B cell (primary cell): ENCODE data around the gene TMEM114. TPM values are rescaled to one million over a fixed set of nuclear protein-coding genes. Genes with fewer than 3 reads are reported as not detected.

Source experiments
- ATAC-seq: fragments of 200-7000 bp; cut with Tn5 transposase; one replicate; pipeline ENCODE4 v1.10.0; 2021; ENCODE audit warnings: low read depth, mild to moderate bottlenecking, moderate number of reproducible peaks, moderate library complexity
- CTCF ChIA-PET: fragments of 350-600 bp; sonication (Branson Sonifier 250); formaldehyde crosslinking; loops from one replicate; lab custom pipeline; 2021; ENCODE audit warnings: antibody characterized with exemption, inconsistent platforms; lab: Charles Lee
- POLR2A ChIA-PET: fragments of 350-600 bp; sonication (Branson Sonifier 250); formaldehyde crosslinking; loops from one replicate; lab custom pipeline; 2021; ENCODE audit warnings: antibody characterized with exemption; lab: Charles Lee
- DNase-seq: peaks from one replicate; pipeline ENCODE4 v3.0.0; 2013
- H2AFZ ChIP-seq: 2 replicates; pipeline ENCODE4 v1.6.1; 2012; ENCODE audit warnings: mild to moderate bottlenecking, low read depth, low read length; ENCODE audit not compliant: insufficient read depth, poor library complexity, severe bottlenecking
- H3K27ac ChIP-seq, 2 donors: 1 replicate in 1 of 2; 2 replicates in 1 of 2; pipeline ENCODE4 v1.5.1; 2012 to 2013; ENCODE audit warnings: low read length in 2 of 2, mild to moderate bottlenecking in 2 of 2, moderate library complexity in 1 of 2
- H3K27me3 ChIP-seq, 4 experiments: fragments of 200-600 bp in 1 of 4; sonication (generic) in 1 of 4; replicated peaks in 1 of 4; 1 replicate in 2 of 4; 2 replicates in 2 of 4; pipeline versions ENCODE4 v1.6.1 to v1.7.0; 2013 to 2016; ENCODE audit warnings: low read length in 3 of 4, mild to moderate bottlenecking in 2 of 4, mixed read lengths in 1 of 4, moderate library complexity in 1 of 4; ENCODE audit not compliant: insufficient read depth in 4 of 4, control insufficient read depth in 3 of 4; ENCODE audit errors: control extremely low read depth in 1 of 4
- H3K36me3 ChIP-seq, 2 experiments: replicated peaks in 1 of 2; 1 replicate in 1 of 2; 2 replicates in 1 of 2; pipeline versions ENCODE4 v1.6.1 to v1.7.1; 2013; ENCODE audit warnings: low read length in 1 of 2; ENCODE audit not compliant: insufficient read depth in 2 of 2, control insufficient read depth in 1 of 2; ENCODE audit errors: control extremely low read depth in 1 of 2, extremely low read depth in 1 of 2
- H3K4me1 ChIP-seq, 2 donors: fragments of 200-600 bp in 1 of 2; sonication (generic) in 1 of 2; 1 replicate in 1 of 2; 2 replicates in 1 of 2; pipeline versions ENCODE4 v1.5.1 to v1.6.1; 2013 to 2017; ENCODE audit warnings: low read length in 2 of 2; ENCODE audit not compliant: control insufficient read depth in 2 of 2, insufficient read depth in 2 of 2
- H3K4me2 ChIP-seq: replicated peaks from 2 replicates; pipeline ENCODE3; 2012; ENCODE audit warnings: mild to moderate bottlenecking, low read depth, low read length; ENCODE audit not compliant: poor library complexity, severe bottlenecking
- H3K4me3 ChIP-seq, 5 experiments: fragments of 200-600 bp in 1 of 5; sonication (generic) in 1 of 5; 1 replicate in 3 of 5; 2 replicates in 2 of 5; pipeline versions ENCODE4 v1.5.1 to v1.7.0; 2011 to 2016; ENCODE audit warnings: low read length in 4 of 5, mild to moderate bottlenecking in 4 of 5, low read depth in 2 of 5, control low read depth in 1 of 5, moderate library complexity in 1 of 5; ENCODE audit not compliant: insufficient read depth in 1 of 5; ENCODE audit errors: control extremely low read depth in 1 of 5, extremely low read depth in 1 of 5
- H3K79me2 ChIP-seq: fragments of 200-600 bp; sonication (generic); one replicate; pipeline ENCODE4 v1.6.0; 2016; ENCODE audit warnings: low read length; ENCODE audit not compliant: control insufficient read depth, insufficient read depth
- H3K9ac ChIP-seq: fragments of 200-600 bp; sonication (generic); 2 replicates; pipeline ENCODE4 v1.6.1; 2017; ENCODE audit warnings: mild to moderate bottlenecking, low read length, moderate library complexity
- H3K9me3 ChIP-seq, 3 donors: one replicate each; pipeline versions ENCODE4 v1.6.1 to v1.7.1; 2013; ENCODE audit warnings: low read length in 2 of 3; ENCODE audit not compliant: control insufficient read depth in 2 of 3, insufficient read depth in 1 of 3; ENCODE audit errors: control extremely low read depth in 1 of 3
- H4K20me1 ChIP-seq: 2 replicates; pipeline ENCODE4 v1.6.0; 2012; ENCODE audit warnings: mild to moderate bottlenecking, low read length; ENCODE audit not compliant: insufficient read depth, control insufficient read depth, poor library complexity, severe bottlenecking
- H3K27ac Mint-ChIP-seq: one replicate; pipeline ENCODE4 v1.8.0; 2021; ENCODE audit warnings: mixed read lengths
- H3K27me3 Mint-ChIP-seq: one replicate; pipeline ENCODE4 v1.8.0; 2021; ENCODE audit warnings: mixed read lengths
- H3K4me1 Mint-ChIP-seq: one replicate; pipeline ENCODE4 v1.8.0; 2021; ENCODE audit warnings: mixed read lengths
- H3K4me3 Mint-ChIP-seq: one replicate; pipeline ENCODE4 v1.8.0; 2021; ENCODE audit warnings: mixed read lengths
- H3K9me3 Mint-ChIP-seq: one replicate; pipeline ENCODE4 v1.8.0; 2022; ENCODE audit warnings: mixed read lengths; ENCODE audit not compliant: insufficient read depth
- CTCF ChIP-seq: fragments of 200-600 bp; IDR thresholded peaks from one replicate; pipeline ENCODE4 v1.8.0; 2022; ENCODE audit warnings: antibody characterized with exemption, mild to moderate bottlenecking
- EZH2 ChIP-seq: IDR thresholded peaks from 2 replicates; pipeline ENCODE4 v1.6.1; 2012; ENCODE audit warnings: borderline replicate concordance, low read depth, mild to moderate bottlenecking, moderate library complexity, low read length; ENCODE audit not compliant: insufficient read depth, poor library complexity, severe bottlenecking
- WGBS: methylation state at CpG from one replicate; pipeline ENCODE4 v1.1.5; 2013; ENCODE audit warnings: missing lambda C conversion rate; ENCODE audit not compliant: insufficient coverage; 5-methylcytosine and 5-hydroxymethylcytosine counted together
- intact Hi-C: fragments of 100-400 bp; cut with micrococcal nuclease; formaldehyde crosslinking; loops from one replicate; pipeline ENCODE4 v1.10.0; 2022
- polyA plus RNA-seq: library from polyadenylated mRNA; depleted of rRNA; stranded (reverse); fragments of >200 nt; gene quantifications from 2 replicates; pipeline ENCODE4 v1.2.3, GENCODE V29; 2012
- total RNA-seq, 2 donors: library from RNA; stranded (reverse); fragments of 120-200 nt in 1 of 2; gene quantifications; 1 replicate in 1 of 2; 2 replicates in 1 of 2; pipeline versions ENCODE4 v1.2.3 to v1.2.4, GENCODE V29; 2013 to 2022

TMEM114 gene
- total and polyA plus RNA-seq, 2 donors (not counting 1 experiment from before 2014, with no cell fraction given): not detected

DNA sequence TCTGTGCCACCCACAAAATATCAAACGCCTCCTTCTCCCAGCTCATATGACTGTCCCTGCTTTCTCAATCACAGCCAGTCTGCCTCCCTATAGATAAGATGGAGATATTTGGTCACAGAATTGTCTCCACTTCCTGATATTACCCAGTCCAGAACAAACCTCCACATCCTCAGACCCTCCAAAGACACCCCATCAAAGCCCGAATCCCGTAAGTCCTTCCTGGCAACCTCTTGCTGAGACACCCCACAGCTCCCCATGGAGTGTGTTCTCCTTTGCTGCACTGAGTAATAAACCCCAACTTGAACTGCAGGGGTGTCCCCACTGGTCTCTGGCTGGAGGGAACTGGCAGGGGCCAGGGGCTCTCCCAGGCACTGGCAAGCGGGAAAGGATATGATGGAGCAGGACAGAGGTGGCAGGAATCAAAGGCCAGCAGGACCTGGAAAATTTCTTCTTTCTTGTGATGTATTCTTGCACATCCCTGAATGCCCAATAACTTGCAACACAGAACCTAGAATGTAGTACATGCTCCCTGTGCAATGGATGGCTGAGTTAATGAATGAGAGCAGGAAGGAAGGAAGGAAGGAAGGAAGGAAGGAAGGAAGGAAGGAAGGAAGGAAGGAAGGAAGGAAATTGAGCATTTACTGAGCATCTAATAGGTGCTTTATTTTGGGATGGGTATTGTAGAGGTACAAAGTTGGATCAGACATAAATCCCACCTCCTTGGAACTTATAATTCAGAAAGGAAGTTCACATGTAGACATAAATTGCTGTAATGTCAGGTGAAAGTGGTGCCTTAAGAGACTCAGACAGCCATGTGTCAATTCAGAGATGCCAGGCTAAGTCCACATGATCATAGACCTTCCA, 13.9 kb downstream of the TMEM114 start:
- Histone ChIP-seq H3K4me3 (no peak overlapping the region), H3K9ac (no peak overlapping the region), H3K36me3 (no peaks in the 10 kb centered on the region), H3K27ac (no peak overlapping the region), H3K27me3 (peaks cover 0 to 14% (median 6%) of the 10 kb centered on the region in 4 experiments), H3K4me2 (no peak overlapping the region), H3K9me3 (no peaks in the 10 kb centered on the region), H2AFZ (no peak overlapping the region), H3K4me1 (no peaks in the 10 kb centered on the region), H3K79me2 (no peaks in the 10 kb centered on the region), H4K20me1 (no peaks in the 10 kb centered on the region)
- intact Hi-C loops: no loop called here
- Mint-ChIP-seq H3K9me3 (no peaks in the 10 kb centered on the region), H3K4me1 (no peaks in the 10 kb centered on the region), H3K4me3 (no peak overlapping the region), H3K27ac (no peak overlapping the region), H3K27me3 (peaks cover 25% of the 10 kb centered on the region)
- ChIA-PET POLR2A (no interaction called here), CTCF (no interaction called here)
- ATAC-seq (no peak), DNase-seq (no peak)
- TF ChIP-seq EZH2 (no peak), CTCF (no peak)
- WGBS: 95% methylated on average over 3 of the region's 4 CpGs

DNA sequence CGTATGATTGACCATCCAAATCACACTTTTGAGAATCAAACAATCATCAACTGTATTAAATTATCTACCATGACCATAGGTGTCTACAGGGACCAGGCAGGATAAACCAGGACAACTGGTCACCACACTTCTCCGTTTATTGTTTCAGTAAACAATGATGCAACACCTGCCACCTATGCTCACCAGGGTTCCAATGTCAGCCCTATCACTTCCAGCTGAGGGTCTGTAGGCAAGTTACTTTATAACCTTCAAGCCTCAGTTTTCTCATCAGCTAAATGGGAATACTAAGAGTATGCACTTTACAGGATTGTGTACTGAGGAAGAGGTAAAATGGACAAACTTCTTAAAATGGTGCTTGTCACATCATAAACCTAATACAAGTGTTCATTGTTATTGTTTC, 14.9 kb downstream of the TMEM114 start:
- Mint-ChIP-seq H3K4me3 (no peak overlapping the region), H3K27ac (no peak overlapping the region), H3K4me1 (no peaks in the 10 kb centered on the region), H3K27me3 (peaks cover 28% of the 10 kb centered on the region), H3K9me3 (no peaks in the 10 kb centered on the region)
- Histone ChIP-seq H4K20me1 (no peaks in the 10 kb centered on the region), H3K9me3 (no peaks in the 10 kb centered on the region), H3K4me2 (no peak overlapping the region), H3K36me3 (no peaks in the 10 kb centered on the region), H3K4me3 (no peak overlapping the region), H3K27ac (no peak overlapping the region), H3K4me1 (no peaks in the 10 kb centered on the region), H3K9ac (no peak overlapping the region), H3K27me3 (peaks cover 0 to 14% (median 6%) of the 10 kb centered on the region in 4 experiments), H2AFZ (no peak overlapping the region), H3K79me2 (no peaks in the 10 kb centered on the region)
- no peak for DNase-seq
- ATAC-seq: no peak
- intact Hi-C loops: no loop called here
- POLR2A ChIA-PET: no interaction called here
- TF ChIP-seq EZH2 (no peak), CTCF (no peak)
- CTCF ChIA-PET: no interaction called here
- 90% methylated on average over 2 of the region's 2 CpGs for WGBS
